NB4 (cell line): ENCODE measurements around the gene NDRG4.

Experiments used
- CTCF ChIP-seq: IDR thresholded peaks from one replicate; pipeline ENCODE4 v1.5.1; 2012; ENCODE audit warnings: low read depth, low read length
- TF ChIP-seq, protein P1 (sequence below): IDR thresholded peaks from 2 replicates; pipeline ENCODE4 v1.6.1; 2011; ENCODE audit warnings: low read depth, low read length

DNA sequence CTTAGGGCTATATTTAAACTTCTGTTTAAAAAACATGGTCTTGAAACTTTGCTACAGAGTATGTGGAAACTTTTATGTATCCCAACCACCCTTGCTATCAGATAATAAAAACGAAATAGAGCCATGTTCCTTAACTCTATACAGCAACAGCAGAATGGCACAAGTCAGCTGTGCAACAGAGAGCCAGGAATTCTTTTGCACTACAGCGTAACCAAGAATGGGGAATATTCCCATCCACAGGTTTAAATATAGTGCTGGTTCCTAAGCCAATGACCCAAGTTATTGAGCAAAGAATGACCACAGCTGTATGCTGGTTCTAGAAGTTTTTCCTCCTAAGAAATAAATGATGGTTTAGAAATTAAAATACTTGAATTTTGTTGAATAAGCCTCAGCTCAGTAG lies 48.4 kb downstream of the NDRG4 start:
- TF ChIP-seq CTCF: no peak
- TF ChIP-seq, protein P1, sequence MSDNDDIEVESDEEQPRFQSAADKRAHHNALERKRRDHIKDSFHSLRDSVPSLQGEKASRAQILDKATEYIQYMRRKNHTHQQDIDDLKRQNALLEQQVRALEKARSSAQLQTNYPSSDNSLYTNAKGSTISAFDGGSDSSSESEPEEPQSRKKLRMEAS: no peak
